ENCODE data around the gene RNF225.
"Not testable (repeated sequence)": the region's sequence is repeated elsewhere in the genome, so short reads cannot be mapped to it uniquely, and the experiment has no call there.

Gene RNF225

DNA sequence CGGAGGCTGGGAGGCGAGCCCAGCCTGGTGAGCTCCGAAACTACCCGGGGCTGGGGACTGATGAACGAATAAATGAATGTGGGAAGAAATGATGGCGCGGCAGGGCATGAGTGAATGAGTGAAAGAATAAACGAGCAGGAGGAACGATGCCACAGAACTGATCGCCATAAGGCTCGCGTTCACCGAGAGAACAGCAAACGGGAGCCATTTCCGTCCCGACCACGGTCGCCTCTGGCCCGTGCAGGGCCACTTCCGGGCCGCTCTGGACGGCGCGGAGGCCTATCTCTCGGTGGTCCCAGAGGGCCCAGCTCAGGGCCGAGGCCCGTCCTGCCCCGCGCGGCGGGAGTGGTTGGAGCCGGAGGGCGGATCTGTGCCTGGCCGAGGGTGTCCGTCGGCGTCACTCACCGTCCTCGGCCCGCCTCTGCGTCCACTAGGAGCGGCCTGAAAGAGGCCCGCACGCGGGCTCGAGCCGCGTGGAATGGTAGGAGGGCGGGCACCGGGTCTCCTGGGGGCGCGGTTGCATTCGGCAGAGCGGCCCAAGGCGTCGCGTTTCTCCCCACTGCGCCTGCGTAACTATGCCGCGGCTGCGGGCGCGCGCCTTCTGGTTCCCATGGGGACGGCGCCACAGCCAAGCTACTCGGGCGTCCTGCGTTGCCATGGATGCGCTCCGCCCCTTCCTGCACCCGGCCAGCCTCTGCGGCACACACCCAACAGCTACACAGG lies 33.0 kb upstream of the RNF225 start, which contains the start of gene ZNF497:
TSS of gene ZNF497 (minus strand) at position 480 of the 723 bp plus-strand sequence. CDS start 5,116 bp downstream, outside the sequence.
- peak; percentile 89 for DNase-seq (ENCODE audit: low read depth, low spot score)

DNA sequence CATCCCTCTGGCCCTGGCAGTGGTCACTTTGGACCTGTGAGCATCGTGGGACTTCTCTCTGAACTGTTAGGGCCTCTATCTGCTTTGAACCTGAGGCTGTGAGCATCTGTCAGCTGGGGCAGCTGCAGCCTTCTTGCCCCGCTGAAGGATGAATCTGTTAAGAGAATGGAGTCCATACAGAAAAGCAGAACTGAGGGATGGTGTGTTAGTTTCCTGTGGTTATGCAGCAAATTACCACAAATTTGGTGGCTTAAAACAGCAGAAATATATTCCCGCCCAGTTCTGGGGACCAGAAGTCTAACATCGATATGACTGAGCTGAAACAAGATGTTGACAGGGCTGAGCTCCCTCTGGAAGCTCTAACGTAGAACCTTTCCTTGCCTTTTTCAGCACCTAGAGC lies 31.3 kb upstream of the RNF225 start:
- DNase-seq (ENCODE audit: low read depth, low spot score), result no peak

- no peak for DNase-seq (ENCODE audit: low read depth, low spot score)
Observed at GRCh38 chr19:58366585-58367430, 28.6 kb upstream of the RNF225 start.

- DNase-seq (ENCODE audit: low read depth, low spot score), result no peak
Observed at GRCh38 chr19:58367698-58368454, 27.6 kb upstream of the RNF225 start.

- DNase-seq (ENCODE audit: low read depth, low spot score), result no peak
Observed at GRCh38 chr19:58368561-58369360, 26.7 kb upstream of the RNF225 start.

DNA sequence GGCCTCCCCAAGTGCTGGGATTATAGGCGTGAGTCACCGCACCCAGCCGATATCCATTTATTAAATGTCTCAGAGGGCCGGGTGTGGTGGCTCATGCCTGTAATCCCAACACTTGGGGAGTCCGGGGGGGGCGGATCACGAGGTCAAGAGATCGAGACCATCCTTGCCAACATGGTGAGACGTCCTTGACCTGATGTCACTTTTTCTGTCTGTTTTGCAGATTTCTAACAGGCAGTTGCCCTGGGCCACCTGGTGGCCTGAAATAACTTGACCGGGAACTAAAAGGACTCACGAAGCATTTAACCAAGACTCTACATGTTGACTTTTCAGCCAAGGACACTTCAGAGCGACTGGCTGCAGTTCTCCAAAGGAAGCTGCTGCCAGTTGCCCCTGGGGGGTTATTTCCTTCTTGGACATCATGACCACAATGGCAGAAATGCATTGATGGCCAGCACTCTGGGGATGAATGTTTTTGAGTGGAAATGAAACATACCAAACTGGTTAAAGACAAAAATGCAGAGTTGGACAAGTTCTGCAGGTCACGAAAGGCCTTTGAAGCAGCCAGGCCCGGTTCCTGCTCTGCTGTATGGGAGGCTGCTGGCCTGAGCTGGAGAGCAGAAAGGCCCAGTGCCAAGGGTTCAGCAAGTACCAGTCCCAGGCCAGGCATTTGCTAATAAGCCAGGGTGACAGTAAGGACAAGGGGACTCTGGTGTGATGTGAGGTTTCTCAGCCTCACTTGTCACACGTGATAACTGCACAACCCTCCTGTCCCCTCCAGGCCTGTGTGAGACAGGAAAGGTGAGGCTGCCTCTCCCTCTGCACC lies 22.9 kb upstream of the RNF225 start:
- DNase-seq (ENCODE audit: low read depth, low spot score), result no peak

DNA sequence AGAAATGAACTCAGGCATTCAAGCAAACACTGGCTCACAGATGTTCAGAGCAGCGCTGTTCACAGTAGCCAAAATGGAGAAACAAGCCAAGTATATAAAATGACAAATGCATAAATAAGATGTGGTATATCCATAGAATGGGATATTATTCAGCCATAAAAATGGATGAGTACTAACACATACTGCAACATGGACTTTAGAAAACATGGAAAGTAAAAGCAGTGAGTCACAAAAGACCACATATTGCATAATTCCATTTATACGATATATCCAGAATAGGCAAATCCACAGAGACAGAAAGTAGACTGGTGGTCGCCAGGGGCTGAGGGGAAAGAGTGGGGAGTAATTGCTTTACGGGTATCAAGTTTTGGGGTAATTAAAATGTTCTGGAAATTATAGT lies 21.3 kb upstream of the RNF225 start:
- no peak for DNase-seq (ENCODE audit: low read depth, low spot score)

DNA sequence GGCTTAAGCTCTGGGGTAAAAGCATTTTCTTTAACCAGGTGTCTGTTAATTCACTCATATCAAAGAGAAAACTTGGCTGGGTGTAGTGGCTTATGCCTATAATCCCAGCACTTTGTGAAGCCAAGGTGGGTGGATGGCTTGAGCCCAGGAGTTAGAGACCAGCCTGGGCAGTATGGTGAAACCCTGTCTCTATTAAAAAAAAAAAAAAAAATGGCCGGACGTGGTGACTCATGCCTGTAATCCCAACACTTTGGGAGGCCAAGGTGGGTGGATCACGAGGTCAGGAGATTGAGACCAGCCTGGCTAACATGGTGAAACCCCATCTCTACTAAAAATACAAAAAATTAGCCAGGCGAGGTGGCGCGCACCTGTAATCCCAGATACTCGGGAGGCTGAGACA lies 18.7 kb upstream of the RNF225 start:
- not testable (repeated sequence) for DNase-seq (ENCODE audit: low read depth, low spot score)

DNA sequence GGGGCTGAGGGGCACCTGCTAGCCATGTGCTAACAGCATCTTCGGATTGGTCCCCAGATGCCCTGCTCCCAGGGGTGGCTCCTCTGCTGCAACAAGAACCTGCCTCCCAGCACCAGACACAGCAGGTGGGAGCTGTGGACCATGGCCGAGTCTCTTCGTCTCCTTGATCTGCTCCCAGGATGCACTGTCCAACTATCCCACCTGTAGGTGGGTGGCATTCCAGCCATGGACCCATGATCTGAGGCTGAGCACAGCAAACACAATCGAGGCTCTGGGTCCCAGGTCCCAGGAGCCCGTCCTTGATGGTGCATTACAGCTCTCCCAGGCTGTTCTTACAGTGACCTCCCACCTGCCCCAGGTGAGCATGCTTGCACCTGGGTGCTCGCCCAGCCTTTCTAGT lies 16.2 kb upstream of the RNF225 start:
- DNase-seq (ENCODE audit: low read depth, low spot score), result no peak

DNA sequence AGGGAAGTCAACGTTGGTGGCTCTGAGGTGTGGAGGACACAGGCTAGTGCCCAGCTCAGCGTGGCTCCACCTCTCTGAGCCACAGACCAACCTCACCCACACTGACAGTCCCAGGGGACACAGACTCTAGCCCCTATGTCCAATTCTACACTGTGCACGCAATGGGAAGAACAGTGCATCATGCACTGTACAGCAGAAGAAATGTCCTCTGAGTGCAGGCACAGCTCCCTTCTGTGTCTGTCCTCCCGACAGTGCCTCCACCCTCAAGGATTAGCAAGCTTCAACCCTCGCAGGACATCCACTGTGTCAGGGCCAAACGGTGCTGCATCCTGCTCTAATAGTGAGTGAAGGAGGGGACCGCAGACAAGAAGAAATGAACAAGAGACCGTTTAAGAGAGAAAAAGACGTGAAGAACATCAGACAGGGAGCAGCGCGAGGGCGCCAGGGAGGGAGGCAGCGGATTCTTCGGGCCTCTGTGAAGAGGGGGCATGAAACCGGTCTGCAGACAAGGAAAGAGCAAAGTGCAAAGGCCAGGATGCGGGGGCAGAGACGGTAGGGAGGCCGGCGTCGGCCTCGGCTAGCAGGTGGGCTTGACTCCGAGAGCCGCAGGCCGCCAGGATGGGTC lies 15.3 kb upstream of the RNF225 start:
- DNase-seq (ENCODE audit: low read depth, low spot score), result no peak

DNA sequence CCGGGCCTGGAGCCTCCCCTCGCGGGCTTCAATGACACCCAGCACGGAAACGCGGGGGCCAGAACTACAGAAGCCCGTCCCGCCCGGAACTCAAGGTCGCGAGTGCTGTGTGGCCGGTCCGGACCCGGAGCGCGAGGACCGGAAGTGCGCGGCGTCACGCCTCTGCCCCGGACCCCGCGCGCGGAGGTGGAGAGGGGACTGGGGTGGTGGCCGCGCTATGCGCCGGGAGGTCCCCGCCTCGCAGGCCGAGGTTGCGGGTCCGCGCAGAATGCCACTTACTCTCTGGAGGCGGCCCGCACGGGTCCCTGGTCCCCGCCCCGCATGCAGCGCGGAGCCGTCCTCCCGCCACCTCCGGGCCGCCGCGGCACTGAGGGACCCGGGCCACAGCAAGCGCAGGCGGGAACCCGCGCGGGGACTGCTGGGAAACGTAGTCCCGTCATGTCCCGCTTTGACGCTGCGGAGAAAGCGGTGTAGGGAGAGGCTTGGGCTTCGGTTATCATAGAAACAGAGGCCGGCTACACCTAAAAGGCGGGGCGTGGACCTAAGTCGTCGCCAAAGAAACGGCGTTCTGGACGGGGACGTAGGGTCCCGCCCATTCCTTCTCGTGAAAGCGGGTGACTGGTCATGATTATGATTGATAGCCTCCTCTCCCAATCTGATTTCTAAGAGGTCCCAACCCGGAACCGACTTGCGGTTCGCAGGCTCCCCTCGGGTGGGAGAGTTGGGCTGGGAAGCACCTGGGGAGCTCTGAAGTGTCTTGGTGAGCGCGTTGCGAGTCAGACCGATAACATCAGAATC lies 14.6 kb upstream of the RNF225 start, which contains the start of gene ZNF837:
TSS of gene ZNF837 (minus strand) at position 369 of the 798 bp plus-strand sequence. CDS start 11,698 bp downstream, outside the sequence.
- peak; percentile 100 for DNase-seq (ENCODE audit: low read depth, low spot score)

DNA sequence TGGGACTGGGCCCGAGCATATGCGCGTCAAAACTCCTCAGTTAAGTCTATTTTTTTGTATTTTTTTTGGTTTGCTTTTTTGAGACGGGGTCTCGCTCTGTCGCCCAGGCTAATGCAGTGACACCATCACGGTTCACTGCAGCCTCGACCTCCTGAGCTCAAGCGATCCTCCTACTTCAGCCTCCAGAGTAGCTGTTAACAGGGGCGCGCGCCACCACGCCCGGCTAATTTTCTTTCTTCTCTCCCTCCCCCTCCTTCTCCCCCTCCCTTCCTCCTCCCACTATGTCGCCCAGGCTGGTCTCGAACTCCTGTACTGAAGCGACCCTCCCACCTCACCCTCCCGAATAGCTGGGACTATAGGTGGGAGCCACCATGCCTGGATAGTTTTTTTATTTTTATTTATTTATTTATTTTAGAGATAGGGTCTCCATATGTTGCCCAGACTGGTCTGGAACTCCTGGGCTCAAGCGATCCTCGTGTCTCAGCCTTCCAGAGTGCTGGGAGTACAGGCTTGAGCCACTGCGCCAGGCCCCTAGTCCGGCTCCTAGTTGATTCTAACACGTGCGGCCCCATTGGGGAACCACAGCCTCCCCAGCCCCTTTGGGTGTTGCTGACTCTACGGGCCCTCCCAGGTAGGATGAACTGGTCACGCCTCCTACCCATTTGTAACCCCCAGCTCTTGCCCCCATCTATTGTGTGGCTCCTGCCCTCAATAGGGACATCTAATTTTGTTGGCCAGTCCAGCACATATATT lies 13.8 kb upstream of the RNF225 start:
- DNase-seq (ENCODE audit: low read depth, low spot score), result no peak

GRCh38 chr19:58382997-58383603 lies 12.4 kb upstream of the RNF225 start:
- no peak for DNase-seq (ENCODE audit: low read depth, low spot score)

DNA sequence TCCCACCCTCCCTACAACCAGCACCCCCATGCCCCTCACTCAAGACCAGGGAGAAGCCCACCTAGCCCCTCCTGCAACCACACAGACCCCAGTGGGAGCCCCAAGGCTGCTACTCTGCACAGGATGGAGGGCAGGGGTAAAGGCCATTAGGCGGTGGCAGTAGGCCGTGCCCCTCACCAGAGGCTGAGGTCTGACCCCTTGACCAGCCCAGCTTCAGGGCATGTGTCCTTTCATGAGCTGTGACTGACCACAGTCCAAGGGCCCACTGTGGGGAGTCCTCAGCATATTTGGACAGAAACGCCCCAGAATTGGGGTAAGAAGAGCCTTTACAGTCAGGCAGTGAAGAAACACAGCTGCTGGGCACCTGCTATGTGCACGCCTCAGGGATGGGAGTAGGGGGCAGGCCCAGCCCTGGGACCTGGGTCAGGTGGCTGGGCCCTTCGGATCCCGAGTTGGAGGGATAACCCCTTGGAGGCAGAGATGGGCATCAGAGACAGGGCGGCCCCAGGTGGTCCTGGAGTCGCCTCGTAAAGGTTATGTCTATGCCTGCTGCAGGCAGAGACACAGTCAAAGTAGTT lies 10.1 kb upstream of the RNF225 start:
- no peak for DNase-seq (ENCODE audit: low read depth, low spot score)

- DNase-seq (ENCODE audit: low read depth, low spot score), result no peak
Observed at GRCh38 chr19:58385891-58386575, 9.4 kb upstream of the RNF225 start.

DNA sequence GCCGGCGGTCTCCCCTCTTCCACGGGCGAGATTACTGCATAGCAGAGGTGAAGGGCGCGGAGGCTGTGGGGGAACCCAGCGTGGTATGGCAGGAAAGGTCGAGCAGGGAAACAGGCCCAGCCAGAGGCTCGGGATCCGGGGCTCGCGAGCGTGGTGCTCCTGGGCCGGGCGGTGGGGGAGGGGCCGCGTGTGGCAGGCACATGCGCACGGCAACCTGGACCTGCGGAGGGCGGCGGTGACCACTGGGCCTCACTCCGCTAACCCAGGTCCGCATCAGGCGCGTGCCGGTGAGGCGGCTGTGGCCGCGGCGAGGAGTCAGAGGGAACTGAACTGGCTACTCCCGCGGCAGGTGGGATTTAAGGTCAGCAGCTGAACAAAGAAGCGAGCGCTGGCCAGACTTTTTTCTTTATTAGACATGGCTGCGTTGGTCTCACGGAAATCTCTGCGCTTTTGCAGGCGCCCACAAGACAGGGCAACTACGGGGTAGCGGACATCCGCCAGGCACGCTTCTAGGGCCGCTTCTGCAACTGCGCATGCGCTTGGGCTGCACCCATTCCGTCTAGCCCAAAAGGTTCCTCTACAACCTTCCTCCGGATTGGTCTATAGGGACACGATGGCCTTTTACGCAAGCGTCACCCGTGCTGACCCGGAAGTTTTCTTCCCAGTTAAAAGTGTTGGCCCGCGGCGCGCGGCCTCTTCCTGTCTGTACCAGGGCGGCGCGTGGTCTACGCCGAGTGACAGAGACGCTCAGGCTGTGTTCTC lies 8.7 kb upstream of the RNF225 start, which contains the start of gene RPS5:
TSS of gene RPS5 (plus strand) at position 694 of the 762 bp plus-strand sequence. CDS start 869 bp downstream, outside the sequence.
- DNase-seq (ENCODE audit: low read depth, low spot score), result peak; percentile 92

Data from smooth muscle cell of the brain vasculature (primary cell).